ENCODE data around the gene FAM149B1.

FAM149B1 gene

DNA sequence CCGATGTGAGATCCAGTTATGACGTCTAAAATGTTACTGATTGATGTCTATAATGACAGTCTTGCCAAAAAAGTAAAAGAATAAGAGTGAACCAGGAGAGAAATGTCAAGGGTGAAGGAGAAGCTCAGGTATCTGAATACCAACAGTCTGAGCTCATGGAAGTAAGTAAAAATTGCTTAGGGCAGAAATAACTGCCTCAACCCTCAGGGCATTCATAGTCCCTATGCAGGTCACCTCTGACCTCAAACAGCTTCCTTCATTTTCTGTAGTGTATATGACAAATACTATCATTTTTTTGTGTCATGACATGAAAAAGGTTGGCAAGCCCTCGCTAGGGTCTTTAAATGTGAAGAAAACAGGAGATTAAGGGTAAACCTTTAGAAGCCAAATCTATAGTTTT is 125.5 kb downstream of the FAM149B1 start:
- no peak for DNase-seq

All from NCI-H1694 treated with DMSO at 0.1 percent for 48 hours (cell line).